GM12878 (cell line): ENCODE measurements around the gene ARHGAP36. TPM values are rescaled to one million over a fixed set of nuclear protein-coding genes. Genes with fewer than 3 reads are reported as not detected.

Experiments
- GATAD2B ChIP-seq: fragments of 450-650 bp; conservative IDR thresholded peaks from 2 replicates; pipeline ENCODE4 v1.6.1; 2017; ENCODE audit warnings: low read depth, mild to moderate bottlenecking, moderate library complexity
- polyA plus RNA-seq, 11 experiments: library from polyadenylated mRNA; depleted of rRNA in 4 of 11; unstranded in 6 of 11; stranded (reverse) in 5 of 11; fragments of >200 nt; fragmentation: Nextera tagmentation in 4 of 11; fragmentation: Illumina TruSeq in 1 of 11; extraction: Ambion mirVana in 4 of 11; extraction: Trizol in 1 of 11; gene quantifications; 1 replicate in 1 of 11; 2 replicates in 10 of 11; pipeline versions ENCODE4 v1.2.1 to v1.2.3, GENCODE V29; 2011 to 2016; ENCODE audit warnings: inconsistent platforms in 2 of 11, missing spikeins in 2 of 11, low read depth in 1 of 11
- total RNA-seq, 4 experiments: library from RNA; depleted of rRNA in 3 of 4; stranded (reverse); fragments of >200 nt in 3 of 4; fragmentation: Illumina TruSeq in 1 of 4; extraction: Trizol in 1 of 4; gene quantifications; 2 replicates each; pipeline versions ENCODE4 v1.2.1 to v1.2.3, GENCODE V29; 2013 to 2021
- TF ChIP-seq, protein P1 (sequence below): IDR thresholded peaks from 2 replicates; pipeline ENCODE4 v1.6.1; 2012; ENCODE audit warnings: mild to moderate bottlenecking, low read depth, low read length
- TF ChIP-seq, protein P2 (sequence below): fragments of 450-650 bp; IDR thresholded peaks from 2 replicates; pipeline ENCODE4 v1.6.1; 2016; ENCODE audit warnings: mild to moderate bottlenecking

Gene ARHGAP36
- total and polyA plus RNA-seq, 10 of the 15 experiments (the other 5 are each of a cell fraction or from before 2014, with no cell fraction given) = not detected

DNA sequence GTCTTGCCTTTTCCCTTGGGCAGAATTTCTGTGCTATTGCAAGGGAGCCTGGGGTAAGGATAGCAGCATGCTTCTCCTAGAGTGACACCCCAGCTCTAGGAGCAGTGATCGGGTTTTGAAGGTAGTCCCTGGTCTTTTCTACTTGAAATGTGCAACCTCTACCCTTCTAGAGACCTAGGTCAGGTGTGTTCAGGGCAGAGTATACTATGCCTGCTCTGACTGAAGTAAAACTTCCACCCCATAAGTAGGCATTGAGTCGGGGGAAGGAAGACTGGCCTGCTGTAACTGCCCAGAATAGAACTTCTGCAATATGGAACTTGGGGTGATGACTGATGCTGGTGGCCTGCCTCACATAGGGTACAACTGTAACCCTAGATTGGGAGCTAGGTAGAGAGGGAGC lies 80.9 kb downstream of the ARHGAP36 start (continued):
- TF ChIP-seq, protein P1, sequence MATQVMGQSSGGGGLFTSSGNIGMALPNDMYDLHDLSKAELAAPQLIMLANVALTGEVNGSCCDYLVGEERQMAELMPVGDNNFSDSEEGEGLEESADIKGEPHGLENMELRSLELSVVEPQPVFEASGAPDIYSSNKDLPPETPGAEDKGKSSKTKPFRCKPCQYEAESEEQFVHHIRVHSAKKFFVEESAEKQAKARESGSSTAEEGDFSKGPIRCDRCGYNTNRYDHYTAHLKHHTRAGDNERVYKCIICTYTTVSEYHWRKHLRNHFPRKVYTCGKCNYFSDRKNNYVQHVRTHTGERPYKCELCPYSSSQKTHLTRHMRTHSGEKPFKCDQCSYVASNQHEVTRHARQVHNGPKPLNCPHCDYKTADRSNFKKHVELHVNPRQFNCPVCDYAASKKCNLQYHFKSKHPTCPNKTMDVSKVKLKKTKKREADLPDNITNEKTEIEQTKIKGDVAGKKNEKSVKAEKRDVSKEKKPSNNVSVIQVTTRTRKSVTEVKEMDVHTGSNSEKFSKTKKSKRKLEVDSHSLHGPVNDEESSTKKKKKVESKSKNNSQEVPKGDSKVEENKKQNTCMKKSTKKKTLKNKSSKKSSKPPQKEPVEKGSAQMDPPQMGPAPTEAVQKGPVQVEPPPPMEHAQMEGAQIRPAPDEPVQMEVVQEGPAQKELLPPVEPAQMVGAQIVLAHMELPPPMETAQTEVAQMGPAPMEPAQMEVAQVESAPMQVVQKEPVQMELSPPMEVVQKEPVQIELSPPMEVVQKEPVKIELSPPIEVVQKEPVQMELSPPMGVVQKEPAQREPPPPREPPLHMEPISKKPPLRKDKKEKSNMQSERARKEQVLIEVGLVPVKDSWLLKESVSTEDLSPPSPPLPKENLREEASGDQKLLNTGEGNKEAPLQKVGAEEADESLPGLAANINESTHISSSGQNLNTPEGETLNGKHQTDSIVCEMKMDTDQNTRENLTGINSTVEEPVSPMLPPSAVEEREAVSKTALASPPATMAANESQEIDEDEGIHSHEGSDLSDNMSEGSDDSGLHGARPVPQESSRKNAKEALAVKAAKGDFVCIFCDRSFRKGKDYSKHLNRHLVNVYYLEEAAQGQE = no peak
- TF ChIP-seq, protein P2, sequence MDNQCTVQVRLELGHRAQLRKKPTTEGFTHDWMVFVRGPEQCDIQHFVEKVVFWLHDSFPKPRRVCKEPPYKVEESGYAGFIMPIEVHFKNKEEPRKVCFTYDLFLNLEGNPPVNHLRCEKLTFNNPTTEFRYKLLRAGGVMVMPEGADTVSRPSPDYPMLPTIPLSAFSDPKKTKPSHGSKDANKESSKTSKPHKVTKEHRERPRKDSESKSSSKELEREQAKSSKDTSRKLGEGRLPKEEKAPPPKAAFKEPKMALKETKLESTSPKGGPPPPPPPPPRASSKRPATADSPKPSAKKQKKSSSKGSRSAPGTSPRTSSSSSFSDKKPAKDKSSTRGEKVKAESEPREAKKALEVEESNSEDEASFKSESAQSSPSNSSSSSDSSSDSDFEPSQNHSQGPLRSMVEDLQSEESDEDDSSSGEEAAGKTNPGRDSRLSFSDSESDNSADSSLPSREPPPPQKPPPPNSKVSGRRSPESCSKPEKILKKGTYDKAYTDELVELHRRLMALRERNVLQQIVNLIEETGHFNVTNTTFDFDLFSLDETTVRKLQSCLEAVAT = no peak
- no peak for TF ChIP-seq GATAD2B

Other genes starting within 250 kb of the ARHGAP36 start
- 3.9 and 4.5 TPM in 2 replicates for gene ENOX2, start 155.1 kb upstream of the ARHGAP36 start, total RNA-seq (2014; rRNA removed)
- gene ENOX2, start 155.1 kb upstream of the ARHGAP36 start, total RNA-seq (2014; rRNA removed; fragmentation: Illumina TruSeq; extraction: Trizol) = 5.5 and 6.6 TPM in 2 replicates
- 9.4 and 10.8 TPM in 2 replicates for gene ENOX2, start 155.1 kb upstream of the ARHGAP36 start, total RNA-seq (2021)
- gene ENOX2, start 155.1 kb upstream of the ARHGAP36 start, polyA plus RNA-seq (2011; rRNA removed) = 10.0 and 11.7 TPM in 2 replicates
- 9.3 and 10.5 TPM in 2 replicates for gene ENOX2, start 155.1 kb upstream of the ARHGAP36 start, polyA plus RNA-seq (2014; fragmentation: Illumina TruSeq; extraction: Trizol)
- gene ENOX2, start 155.1 kb upstream of the ARHGAP36 start, polyA plus RNA-seq (2014; fragmentation: Nextera tagmentation; extraction: Ambion mirVana) = 1 to 10 TPM; 3.2 to 4.5 TPM
- gene ENOX2, start 155.1 kb upstream of the ARHGAP36 start, polyA plus RNA-seq (2014; rRNA removed) = 4.9 and 5.2 TPM in 2 replicates
- gene ENOX2, start 155.1 kb upstream of the ARHGAP36 start, polyA plus RNA-seq (2016; fragmentation: Nextera tagmentation; extraction: Ambion mirVana) = 10 to 100 TPM in 1 of 2 experiments, 1 to 10 TPM in 1; 8.8 to 13.0 TPM
- not detected in 2 replicates for gene IGSF1, start 231.0 kb downstream of the ARHGAP36 start, total RNA-seq (2014; rRNA removed)
- gene IGSF1, start 231.0 kb downstream of the ARHGAP36 start, total RNA-seq (2014; rRNA removed; fragmentation: Illumina TruSeq; extraction: Trizol) = not detected in 2 replicates
- 0.08 TPM in 1 of 2 replicates, not detected in the other for gene IGSF1, start 231.0 kb downstream of the ARHGAP36 start, total RNA-seq (2021)
- 0.04 TPM in 1 of 2 replicates, not detected in the other for gene IGSF1, start 231.0 kb downstream of the ARHGAP36 start, polyA plus RNA-seq (2011; rRNA removed)
- gene IGSF1, start 231.0 kb downstream of the ARHGAP36 start, polyA plus RNA-seq (2014; fragmentation: Illumina TruSeq; extraction: Trizol) = not detected in 2 replicates
- not detected for gene IGSF1, start 231.0 kb downstream of the ARHGAP36 start, polyA plus RNA-seq (2014; fragmentation: Nextera tagmentation; extraction: Ambion mirVana)
- not detected in 2 replicates for gene IGSF1, start 231.0 kb downstream of the ARHGAP36 start, polyA plus RNA-seq (2014; rRNA removed)
- gene IGSF1, start 231.0 kb downstream of the ARHGAP36 start, polyA plus RNA-seq (2016; fragmentation: Nextera tagmentation; extraction: Ambion mirVana) = not detected